Ammon's horn (tissue), 1 donor: Measurements from ENCODE around the gene EHBP1L1.

Experiments used
- DNase-seq: peaks from one replicate; pipeline ENCODE4 v3.0.0-alpha.2; 2016; ENCODE audit warnings: low spot score

Gene EHBP1L1

DNA sequence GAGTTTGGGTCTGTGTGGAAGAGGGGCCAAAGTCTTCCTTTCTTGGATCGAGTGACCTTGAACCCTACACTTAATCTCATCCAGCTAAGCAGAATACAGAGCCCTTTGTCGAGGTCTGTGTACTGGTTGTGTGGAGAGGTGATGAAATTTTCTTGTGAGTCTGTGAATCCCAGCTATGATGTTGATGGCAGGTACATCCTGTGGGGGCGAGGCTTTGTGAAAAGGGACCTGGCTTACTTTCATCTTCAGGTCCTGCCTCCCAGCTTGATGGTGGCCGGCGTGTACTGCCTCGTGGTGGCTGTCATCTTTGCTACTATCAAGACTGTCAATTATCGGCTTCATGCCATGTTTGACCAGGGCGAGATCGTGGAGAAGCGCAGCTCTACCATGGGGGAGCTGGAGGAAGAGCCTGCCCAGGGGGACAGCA, 40.7 kb downstream of the EHBP1L1 start:
- no peak for DNase-seq

DNA sequence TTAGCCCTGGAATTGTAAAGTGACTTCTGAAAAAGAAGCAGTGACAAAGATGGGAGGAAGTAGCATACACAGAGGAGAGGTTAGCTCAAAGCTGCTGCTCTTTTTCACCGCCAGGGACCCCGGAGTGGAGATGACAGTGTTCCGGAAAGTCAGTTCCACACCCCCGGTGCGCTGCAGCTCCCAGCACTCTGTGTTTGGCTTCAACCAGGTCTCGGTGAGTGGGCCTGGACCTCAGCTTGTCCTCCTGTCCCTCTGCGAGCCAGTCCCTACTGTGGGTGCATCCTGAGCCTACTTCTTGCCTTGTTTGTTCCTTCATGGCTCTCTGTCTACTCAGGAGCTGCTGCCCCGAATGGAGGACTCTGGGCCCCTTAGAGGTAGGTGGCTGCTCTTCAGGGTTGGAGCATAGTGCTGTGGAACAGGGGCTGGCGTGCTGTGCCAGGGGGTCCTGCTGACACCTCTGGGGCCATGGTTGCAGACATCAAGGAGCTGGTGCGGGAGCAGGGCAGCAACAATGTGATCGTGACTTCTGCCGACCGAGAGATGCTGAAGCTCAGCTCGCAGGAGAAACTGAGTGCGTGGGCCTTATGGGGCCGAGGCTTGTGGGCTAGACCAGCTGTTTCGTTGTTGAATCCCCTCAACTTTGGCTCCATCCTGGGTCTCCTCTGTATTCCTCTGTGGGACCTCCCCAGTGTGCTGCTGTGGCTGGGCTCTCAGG, 41.4 kb downstream of the EHBP1L1 start:
- DNase-seq = no peak

DNA sequence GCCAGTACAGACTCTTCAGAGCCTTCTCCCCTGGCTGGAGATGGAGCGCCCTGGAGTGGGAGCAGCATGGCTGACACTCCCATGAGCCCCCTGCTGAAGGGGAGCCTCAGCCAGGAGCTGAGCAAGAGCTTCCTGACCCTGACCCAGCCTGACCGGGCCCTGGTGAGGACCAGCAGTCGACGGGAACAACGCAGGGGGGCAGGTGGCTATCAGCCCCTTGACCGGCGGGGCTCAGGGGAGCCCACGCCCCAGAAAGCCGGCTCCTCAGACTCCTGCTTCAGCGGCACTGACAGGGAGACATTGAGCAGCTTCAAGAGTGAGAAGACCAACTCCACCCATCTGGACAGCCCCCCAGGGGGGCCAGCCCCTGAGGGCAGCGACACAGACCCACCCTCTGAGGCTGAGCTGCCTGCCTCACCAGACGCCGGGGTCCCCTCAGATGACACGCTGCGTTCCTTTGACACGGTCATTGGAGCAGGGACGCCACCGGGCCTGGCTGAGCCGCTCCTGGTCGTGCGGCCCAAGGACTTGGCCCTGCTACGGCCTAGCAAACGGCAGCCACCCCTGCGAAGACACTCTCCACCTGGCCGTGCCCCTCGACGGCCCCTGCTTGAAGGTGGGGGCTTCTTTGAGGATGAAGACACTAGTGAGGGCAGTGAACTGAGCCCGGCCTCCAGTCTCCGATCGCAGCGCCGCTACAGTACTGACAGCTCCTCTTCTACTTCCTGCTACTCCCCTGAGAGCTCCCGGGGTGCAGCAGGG, 42.3 kb downstream of the EHBP1L1 start:
- no peak for DNase-seq

DNA sequence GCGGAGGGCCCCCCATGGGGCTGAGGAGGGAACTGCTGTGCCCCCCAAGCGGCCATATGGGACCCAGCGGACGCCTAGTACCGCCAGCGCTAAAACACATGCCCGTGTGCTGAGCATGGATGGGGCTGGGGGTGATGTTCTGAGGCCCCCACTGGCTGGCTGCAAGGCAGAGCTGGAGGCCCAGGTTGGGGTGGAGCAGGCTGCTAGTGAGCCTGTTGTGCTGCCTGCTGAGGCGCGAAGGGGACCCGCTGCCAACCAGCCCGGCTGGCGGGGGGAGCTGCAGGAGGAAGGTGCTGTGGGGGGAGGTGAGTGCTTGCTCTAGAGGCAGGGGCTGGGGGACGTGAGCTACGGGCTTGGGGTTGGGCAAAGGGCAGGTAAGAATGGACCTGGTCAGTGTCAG, 42.9 kb downstream of the EHBP1L1 start:
- no peak for DNase-seq

DNA sequence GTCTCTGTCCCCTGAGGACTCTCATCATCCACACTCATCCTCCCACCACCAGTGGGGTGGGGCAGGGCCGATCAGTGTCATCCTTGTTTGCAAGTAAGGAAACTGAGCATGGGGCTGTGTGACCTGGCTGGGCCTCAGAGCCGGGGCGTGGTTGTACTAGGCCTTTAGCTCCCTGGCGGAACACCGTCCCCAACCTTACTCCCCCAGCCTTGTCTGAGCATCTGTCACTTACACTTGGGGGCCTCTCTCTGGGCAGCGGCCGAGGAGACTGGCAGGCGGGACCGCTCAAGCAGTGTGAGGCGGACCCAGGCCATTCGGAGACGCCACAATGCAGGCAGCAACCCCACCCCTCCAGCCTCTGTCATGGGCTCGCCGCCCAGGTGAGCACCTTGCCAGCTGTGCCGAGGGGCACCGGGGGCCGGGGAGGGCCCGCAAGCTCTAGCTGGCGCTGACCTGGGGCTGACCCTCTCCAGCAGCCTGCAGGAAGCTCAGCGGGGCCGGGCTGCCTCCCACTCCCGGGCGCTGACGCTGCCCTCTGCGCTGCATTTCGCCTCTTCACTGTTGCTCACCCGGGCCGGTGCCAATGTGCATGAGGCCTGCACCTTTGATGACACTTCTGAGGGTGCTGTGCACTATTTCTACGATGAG, 43.6 kb downstream of the EHBP1L1 start:
- no peak for DNase-seq

DNA sequence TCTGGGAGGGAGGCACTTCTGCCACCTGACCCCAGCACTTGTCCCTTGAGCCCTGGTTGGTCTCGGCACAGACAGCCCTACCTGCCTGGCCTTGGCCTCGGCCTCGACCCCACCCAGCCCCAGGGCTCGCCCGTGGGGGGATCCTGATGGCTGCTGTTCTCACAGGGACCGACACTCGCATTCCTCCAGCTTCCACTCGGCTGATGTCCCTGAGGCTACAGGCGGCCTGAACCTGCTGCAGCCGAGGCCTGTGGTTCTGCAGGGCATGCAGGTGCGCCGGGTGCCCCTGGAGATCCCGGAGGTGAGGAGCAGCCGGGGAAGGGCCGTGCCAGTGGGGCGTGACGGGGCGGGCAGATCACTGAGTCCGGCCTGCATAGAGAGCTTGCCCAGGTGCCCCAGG, 44.8 kb downstream of the EHBP1L1 start:
- DNase-seq = no peak

DNA sequence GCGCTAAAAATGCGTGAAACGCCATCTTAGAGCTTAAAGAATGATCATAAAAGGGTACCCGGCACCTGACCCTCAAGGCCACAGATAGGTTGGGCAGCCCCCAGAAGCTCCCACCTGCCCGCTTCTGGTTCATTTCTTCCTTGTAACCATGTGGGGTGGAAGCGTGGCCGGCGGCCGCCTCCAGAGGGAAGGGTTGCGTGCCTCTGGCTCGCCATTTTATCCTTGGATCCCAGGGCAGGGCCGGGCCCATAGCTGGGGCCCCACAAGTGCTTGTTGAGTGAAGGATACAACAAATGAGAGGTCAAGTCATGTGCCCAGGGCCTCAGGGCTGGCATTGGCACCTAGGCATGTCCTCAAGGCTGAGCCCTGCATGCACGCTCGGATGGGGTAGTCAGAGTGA, 45.6 kb downstream of the EHBP1L1 start:
- DNase-seq = no peak

DNA sequence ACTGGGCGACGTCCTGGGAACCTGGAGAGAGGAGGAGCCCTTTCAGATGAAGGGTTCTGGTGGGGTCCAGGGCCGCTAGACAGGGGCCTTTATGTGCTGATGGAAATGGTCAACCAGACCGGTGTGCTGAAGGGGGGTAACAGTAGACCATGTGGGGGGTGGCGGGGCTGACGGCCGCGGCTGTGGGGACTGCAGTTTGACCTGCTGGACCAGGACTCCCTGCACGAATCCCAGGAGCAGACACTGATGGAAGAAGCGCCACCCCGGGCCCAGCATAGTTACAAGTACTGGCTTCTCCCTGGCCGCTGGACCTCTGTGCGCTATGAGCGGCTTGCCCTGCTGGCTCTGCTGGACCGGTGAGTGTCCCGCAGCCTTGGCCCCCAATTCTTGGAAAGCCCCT, 46.2 kb downstream of the EHBP1L1 start:
- DNase-seq = no peak

DNA sequence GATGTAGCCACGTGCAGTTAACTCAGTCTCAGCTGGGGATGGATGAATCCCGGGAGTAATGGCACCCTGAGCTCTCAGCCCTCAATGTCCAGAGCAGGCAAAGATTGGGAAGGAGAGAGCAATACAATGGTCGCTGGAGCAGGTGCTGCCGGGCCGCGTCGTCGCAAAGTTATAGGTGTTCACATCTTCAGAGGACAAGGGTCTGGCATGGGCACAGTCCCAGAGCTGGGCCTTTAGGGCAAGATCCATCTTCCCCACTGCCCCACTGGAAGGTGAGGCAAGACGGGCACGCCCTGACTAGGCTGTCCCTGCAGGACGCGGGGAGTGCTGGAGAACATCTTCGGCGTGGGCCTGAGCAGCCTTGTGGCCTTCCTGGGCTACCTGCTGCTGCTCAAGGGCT, 47.3 kb downstream of the EHBP1L1 start:
- no peak for DNase-seq

DNA sequence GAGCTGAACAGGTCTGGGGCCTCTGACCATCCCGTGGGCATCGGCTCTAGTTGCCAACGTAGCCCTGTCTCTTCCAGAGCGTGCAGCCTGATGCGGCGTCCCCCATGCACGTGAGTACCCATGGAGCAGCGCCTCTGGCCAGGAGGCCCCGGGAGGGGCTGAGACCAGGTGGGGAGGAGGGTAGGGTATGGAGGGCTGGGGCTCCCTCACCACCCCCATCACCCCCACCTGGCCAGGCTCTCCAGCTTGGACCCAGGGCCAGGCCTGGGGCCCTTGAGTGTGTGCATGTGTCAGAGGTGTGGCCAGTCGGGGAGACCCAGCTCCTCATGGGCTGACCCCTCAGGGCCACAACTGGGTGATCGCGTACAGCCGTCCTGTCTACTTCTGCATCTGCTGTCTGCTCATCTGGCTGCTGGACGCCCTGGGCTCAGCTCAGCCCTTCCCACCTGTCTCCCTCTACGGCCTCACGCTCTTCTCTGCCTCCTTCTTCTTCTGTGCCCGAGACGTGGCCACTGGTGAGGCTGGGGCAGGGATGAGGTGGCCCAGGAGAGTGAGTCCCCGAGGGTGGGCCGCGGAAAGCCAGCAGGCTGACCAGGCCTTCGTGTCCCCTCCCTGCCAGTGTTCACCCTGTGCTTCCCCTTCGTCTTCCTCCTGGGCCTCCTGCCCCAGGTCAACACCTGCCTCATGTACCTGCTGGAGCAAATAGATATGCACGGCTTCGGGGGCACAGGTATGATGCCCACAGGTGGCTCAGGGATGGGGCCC, 48.2 kb downstream of the EHBP1L1 start:
- no peak for DNase-seq

DNA sequence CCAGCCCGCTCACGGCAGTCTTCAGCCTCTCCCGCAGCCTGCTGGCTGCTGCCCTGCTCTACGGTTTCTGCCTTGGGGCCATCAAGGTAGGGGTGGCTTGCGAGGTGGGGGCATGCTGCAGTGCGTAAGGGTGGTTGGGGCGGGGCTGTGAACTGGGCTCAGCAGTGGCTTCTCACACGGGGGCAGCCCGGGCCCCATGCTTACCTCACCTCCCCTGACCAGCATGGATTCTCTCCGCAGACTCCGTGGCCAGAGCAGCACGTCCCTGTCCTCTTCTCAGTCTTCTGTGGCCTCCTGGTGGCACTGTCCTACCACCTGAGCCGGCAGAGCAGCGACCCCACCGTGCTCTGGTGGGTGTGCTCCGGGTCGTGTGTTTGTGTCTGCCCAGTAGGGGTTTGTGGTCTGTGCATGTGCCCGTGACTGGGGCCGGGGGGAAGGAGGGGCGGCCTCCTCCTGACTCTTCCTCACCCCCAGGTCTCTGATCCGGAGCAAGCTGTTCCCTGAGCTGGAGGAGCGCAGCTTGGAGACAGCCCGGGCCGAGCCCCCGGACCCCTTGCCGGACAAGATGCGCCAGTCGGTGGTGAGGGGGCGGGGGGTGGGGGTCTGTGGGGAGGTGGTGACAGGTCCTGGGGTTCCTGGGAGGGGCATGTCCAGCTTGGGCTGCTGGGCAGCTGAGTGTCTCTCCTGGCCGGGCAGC, 49.2 kb downstream of the EHBP1L1 start:
- no peak for DNase-seq

DNA sequence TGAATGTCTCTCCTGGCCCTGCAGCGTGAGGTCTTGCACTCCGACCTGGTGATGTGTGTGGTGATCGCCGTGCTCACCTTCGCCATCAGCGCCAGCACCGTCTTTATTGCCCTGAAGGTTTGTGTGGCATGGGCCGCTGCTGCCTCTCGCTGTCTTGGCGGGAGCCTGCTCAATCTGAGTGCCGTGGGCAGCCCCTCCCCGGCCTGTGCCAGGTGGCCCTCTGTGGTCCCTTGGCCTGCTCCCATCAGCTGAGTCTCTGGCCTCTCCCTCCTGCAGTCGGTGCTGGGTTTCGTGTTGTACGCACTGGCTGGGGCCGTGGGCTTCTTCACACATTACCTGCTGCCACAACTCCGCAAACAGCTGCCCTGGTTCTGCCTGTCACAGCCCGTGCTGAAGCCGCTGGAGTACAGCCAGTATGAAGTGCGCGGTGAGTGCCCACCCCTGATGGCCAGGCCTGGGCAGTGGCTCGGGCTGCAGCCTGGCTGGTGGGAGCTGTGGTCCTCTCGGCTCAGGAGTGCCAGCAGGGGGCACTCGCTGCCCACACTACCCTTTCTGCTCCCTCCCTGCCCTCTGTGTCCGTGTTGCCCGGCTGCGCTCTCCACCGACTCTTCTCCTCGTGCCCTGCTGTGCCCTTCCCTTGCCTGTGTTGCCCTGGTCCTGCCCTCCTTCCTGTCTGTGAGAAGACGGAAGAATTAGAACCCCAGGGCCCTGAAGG, 49.9 kb downstream of the EHBP1L1 start:
- peak; percentile 89 for DNase-seq

DNA sequence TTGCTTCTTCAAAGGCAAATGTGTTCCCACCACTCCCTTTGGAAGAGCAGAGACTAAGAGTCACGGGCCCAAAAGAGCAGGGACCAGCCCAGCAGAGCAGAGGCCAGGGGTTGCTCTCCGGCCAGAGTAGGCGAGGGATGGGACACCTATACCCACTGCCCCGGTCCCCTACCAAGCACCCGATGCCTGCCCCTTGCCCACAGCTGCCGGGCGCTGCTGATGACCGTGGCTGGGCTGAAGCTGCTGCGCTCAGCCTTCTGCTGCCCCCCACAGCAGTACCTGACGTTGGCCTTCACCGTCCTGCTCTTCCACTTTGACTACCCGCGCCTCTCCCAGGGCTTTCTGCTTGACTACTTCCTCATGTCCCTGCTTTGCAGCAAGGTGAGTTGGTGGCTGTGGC, 51.3 kb downstream of the EHBP1L1 start:
- DNase-seq = no peak

DNA sequence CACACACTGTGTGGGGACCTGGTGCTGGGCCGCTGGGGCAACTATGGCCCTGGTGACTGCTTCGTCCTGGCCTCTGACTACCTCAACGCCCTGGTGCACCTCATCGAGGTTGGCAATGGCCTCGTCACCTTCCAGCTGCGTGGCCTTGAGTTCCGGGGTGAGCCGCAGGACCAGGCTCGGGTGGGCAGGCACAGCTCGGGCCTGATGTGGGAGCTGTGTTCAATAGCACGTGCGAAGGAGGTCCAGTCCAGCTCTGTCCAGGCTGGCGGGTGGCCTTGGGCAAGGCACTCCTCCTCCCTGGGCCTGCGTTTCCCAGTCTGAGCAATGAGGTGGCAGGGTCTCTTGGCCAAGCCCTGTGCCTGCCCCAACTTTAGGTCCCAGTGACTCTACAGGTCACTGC, 53.7 kb downstream of the EHBP1L1 start:
- no peak for DNase-seq

DNA sequence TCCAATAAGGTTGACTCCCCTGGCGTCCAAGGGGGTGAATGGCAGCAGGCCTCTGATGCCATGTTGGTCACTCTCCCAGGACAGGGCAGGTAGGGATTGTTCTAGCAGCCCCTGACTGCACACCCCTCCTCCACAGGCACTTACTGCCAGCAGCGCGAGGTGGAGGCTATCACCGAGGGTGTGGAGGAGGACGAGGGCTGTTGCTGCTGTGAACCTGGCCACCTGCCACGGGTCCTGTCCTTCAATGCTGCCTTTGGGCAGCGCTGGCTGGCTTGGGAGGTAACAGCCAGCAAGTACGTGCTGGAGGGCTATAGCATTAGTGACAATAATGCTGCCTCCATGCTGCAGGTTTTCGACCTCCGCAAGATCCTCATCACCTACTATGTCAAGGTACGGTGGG, 54.4 kb downstream of the EHBP1L1 start:
- no peak for DNase-seq

DNA sequence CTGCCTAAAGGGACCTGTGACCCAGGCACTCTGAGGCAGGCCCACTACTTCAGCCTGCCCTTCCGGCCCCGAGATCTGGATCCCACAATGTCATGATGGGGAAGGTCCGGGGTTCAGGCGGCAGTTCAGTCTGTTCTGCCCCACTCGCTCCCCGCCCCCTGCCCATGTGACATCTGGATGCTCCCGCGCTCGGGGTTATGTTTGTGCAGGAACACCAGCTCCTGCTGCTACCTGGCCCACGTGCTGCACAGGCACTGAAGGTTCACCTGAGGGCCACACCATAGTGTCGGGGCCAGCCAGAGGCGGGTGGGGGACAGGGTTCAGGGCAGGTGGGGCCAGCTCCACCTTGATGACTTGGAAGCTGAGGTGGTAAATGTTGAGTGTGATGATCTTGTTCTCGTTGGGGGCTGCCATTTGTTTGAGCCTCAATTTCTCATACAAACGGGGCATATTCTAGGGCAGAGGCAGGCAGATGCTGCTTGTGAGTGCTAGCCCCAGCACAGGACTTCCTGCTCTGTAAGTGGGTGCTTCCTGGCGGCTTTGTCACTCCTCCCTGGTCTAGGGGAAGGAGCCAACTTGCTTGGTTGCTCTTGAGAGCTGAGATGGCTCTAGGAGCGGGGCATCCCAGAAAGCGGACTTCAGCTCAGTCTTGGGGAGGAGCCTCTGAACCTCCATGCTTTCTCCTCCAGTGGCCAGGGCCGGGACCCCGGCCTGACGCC, 57.7 kb downstream of the EHBP1L1 start:
- DNase-seq = no peak

DNA sequence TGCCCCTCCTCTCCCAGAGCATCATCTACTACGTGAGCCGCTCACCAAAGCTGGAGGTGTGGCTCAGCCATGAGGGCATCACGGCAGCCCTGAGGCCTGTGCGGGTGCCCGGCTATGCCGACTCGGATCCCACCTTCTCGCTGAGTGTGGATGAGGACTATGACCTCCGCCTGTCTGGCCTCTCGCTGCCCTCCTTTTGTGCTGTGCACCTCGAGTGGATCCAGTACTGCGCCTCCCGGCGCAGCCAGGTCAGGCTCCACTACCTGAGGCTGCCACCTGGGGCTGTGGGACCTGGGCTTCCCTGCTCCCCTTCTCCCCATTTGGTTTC, 58.2 kb downstream of the EHBP1L1 start:
- no peak for DNase-seq

DNA sequence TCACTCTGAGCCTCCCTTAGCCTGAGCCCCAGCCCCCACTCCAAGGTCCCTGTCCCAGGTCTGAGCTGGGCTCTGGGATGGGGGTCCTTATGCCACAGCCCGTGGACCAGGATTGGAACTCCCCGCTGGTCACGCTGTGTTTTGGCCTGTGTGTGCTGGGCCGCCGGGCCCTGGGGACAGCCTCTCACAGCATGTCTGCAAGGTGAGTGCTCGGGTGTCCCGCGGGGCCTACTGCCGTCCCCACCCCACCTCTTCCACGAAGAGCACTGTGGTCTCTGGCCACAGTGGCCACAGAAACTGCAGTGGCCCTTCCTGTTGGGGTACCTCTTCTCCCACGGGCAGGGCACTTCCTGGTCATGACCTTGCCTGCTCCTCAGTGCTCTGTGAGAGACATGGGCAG, 58.6 kb downstream of the EHBP1L1 start:
- DNase-seq = no peak

DNA sequence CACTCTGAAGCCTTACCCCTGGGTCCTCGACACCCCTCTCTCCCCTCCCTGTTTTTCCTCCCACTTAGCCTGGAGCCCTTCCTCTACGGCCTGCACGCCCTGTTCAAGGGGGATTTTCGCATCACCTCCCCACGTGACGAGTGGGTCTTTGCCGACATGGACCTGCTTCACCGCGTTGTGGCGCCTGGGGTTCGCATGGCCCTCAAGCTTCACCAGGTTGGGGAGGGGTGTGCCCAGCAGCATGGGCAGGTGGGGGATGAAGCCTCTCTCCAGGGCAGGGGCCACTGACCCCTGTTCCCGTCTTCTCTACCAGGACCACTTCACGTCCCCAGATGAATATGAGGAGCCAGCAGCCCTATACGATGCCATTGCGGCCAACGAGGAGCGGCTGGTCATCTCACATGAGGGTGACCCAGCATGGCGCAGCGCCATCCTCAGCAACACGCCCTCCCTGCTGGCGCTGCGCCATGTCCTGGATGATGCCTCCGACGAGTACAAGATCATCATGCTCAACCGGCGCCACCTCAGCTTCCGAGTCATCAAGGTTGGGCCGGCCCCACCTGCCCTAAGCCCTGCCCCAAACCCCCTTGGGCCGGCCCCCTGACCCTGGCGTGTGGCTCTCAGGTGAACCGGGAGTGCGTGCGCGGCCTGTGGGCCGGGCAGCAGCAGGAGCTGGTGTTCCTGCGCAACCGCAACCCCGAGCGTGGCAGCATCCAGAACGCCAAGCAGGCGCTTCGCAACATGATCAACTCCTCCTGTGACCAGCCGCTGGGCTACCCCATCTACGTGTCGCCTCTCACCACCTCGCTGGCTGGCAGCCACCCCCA, 59.3 kb downstream of the EHBP1L1 start:
- DNase-seq = no peak
